SU-DHL-6 (cell line): ENCODE results near the gene CST4.

Experiments
- CTCF ChIP-seq: fragments of 200-600 bp; sonication (generic); IDR thresholded peaks from one replicate; pipeline ENCODE4 v1.5.1; 2017; ENCODE audit warnings: antibody characterized with exemption, mild to moderate bottlenecking, low read length, moderate library complexity; ENCODE audit not compliant: insufficient read depth, poor library complexity, severe bottlenecking
- EZH2phosphoT487 ChIP-seq: fragments of 200-600 bp; sonication (generic), shearing (Covaris generic); conservative IDR thresholded peaks from 2 replicates; pipeline ENCODE4 v1.6.1; 2018; ENCODE audit warnings: mild to moderate bottlenecking, antibody characterized with exemption, low read length, moderate library complexity, mixed read lengths

- TF ChIP-seq CTCF (no peak), EZH2phosphoT487 (no peak)
Measured at GRCh38 chr20:23655491-23656211, 33.2 kb downstream of the CST4 start.
